Psoas muscle (tissue), 8 donors: ENCODE data around the gene TENM3. TPM values are rescaled to one million over a fixed set of nuclear protein-coding genes. Genes with fewer than 3 reads are reported as not detected.

Experiments used
- ATAC-seq, 4 donors: fragments of 200-7000 bp; cut with Tn5 transposase; one replicate each; pipeline ENCODE4 v1.9.1; 2020; ENCODE audit warnings: moderate library complexity in 3 of 4, mild to moderate bottlenecking in 2 of 4
- DNase-seq, 2 donors: peaks; one replicate each; pipeline ENCODE4 v3.0.0-alpha.2; 2020
- H3K27ac ChIP-seq: fragments of 200-600 bp; one replicate; pipeline ENCODE4 v1.8.0; 2022
- H3K27me3 ChIP-seq, 3 donors: fragments of 200-600 bp in 1 of 3; one replicate each; pipeline versions ENCODE4 v1.6.1 to v1.8.0; 2013 to 2022; ENCODE audit warnings: low read length in 2 of 3, mild to moderate bottlenecking in 2 of 3, moderate library complexity in 1 of 3; ENCODE audit not compliant: insufficient read depth in 3 of 3
- H3K36me3 ChIP-seq, 2 donors: fragments of 200-600 bp in 1 of 2; one replicate each; pipeline versions ENCODE4 v1.6.1 to v1.8.0; 2013 to 2022; ENCODE audit warnings: low read depth in 1 of 2, mild to moderate bottlenecking in 1 of 2, moderate library complexity in 1 of 2; ENCODE audit not compliant: insufficient read depth in 1 of 2
- H3K4me1 ChIP-seq: fragments of 200-600 bp; one replicate; pipeline ENCODE4 v1.8.0; 2022
- H3K4me3 ChIP-seq: fragments of 200-600 bp; one replicate; pipeline ENCODE4 v1.8.0; 2022; ENCODE audit warnings: mild to moderate bottlenecking
- H3K9me3 ChIP-seq: fragments of 200-600 bp; one replicate; pipeline ENCODE4 v1.8.0; 2022
- CTCF ChIP-seq: fragments of 200-600 bp; IDR thresholded peaks from one replicate; pipeline ENCODE4 v1.8.0; 2022; ENCODE audit warnings: antibody characterized with exemption
- WGBS, 3 donors: extraction: QIAGEN DNeasy Blood & Tissue Kit; methylation state at CpG; one replicate each; pipeline versions ENCODE4 v1.1.6 to v1.1.7; 2013; 5-methylcytosine and 5-hydroxymethylcytosine counted together
- intact Hi-C, 2 donors: fragments of 100-400 bp; cut with DNase I; formaldehyde crosslinking; loops; one replicate each; pipeline versions ENCODE4 v1.11.0 to v1.14.2; 2022
- polyA plus RNA-seq, 3 donors: library from polyadenylated mRNA; stranded (reverse); fragments of 200-250 nt; gene quantifications; one replicate each; pipeline ENCODE4 v1.2.3, GENCODE V29; 2013
- total RNA-seq, 4 donors: library from RNA; stranded (reverse); fragmentation: NEBNext Ultra II Directional in 2 of 4; extraction: Animal tissue kit (Norgen Biotek cat#: 25700) in 2 of 4; gene quantifications; one replicate each; pipeline versions ENCODE4 v1.2.1 to v1.2.4, GENCODE V29; 2021 to 2023
- donor health status: healthy with polysubstance abuse.
- donor health status: DM: no; HTN: no; CAD: no; lungs with moderate emphysema.
- donor health status: Bipolar disorder and iron deficiency.
- donor health status: healthy.
- donor health status: DM: yes; HTN: yes; CAD: no.
- donor health status: DM: no; HTN: no; CAD: no.
- donor health status: DM: no; HTN: no; CAD: no.
- donor health status: DM: yes; HTN: yes; CAD: no.

The TENM3 gene
- total and polyA plus RNA-seq, 7 donors: 0.48 to 11.6 (median 5.3) TPM

GRCh38 chr4:182261651-182262223, 18.5 kb downstream of the TENM3 start:
- H3K9me3 ChIP-seq: no peaks in the 10 kb centered on the region
- intact Hi-C loops: no loop called here
- no peak overlapping the region for H3K4me3 ChIP-seq
- H3K27me3 ChIP-seq: peaks cover 0 to 2% (median 0%) of the 10 kb centered on the region in 3 donors
- WGBS, 3 donors: 85 to 92% (median 90%) methylated on average over 8 of the region's 8 CpGs
- DNase-seq: no peak
- H3K36me3 ChIP-seq: no peaks in the 10 kb centered on the region
- no peak overlapping the region for H3K27ac ChIP-seq
- no peaks in the 10 kb centered on the region for H3K4me1 ChIP-seq
- TF ChIP-seq CTCF: no peak
- no peak for ATAC-seq

DNA sequence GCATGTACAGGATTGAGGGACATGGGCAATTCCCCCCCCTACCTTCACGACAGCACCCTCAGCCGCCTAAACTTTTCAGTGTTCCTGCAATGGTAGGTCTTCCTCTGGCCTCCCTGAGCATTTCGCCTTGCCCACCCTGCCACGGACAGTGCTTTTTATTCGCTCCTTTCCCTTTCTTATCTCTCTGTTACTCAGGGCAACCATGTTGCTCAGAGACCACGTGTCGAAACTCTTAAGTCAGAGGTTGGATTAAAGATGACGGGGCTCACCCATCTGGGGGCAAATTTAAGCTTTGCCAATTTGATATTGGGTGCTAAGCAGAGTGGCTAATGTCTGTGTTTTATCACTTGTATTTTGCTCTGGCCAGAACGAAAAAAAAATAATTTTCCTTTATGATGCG, 20.4 kb downstream of the TENM3 start:
- no peak for TF ChIP-seq CTCF
- ATAC-seq (no peak), DNase-seq (no peak)
- Histone ChIP-seq H3K4me3 (no peak overlapping the region), H3K4me1 (no peaks in the 10 kb centered on the region), H3K27ac (no peak overlapping the region), H3K9me3 (no peaks in the 10 kb centered on the region), H3K36me3 (no peaks in the 10 kb centered on the region), H3K27me3 (peaks cover 0 to 2% (median 0%) of the 10 kb centered on the region in 3 donors)
- intact Hi-C loops: no loop called here
- 90 to 92% (median 91%) methylated on average over 10 of the region's 10 CpGs for WGBS, 3 donors

GRCh38 chr4:182264139-182264752, 21.0 kb downstream of the TENM3 start:
- Histone ChIP-seq H3K36me3 (no peaks in the 10 kb centered on the region), H3K9me3 (no peaks in the 10 kb centered on the region), H3K27ac (no peak overlapping the region), H3K27me3 (peaks cover 0 to 2% (median 0%) of the 10 kb centered on the region in 3 donors), H3K4me1 (no peaks in the 10 kb centered on the region), H3K4me3 (no peak overlapping the region)
- ATAC-seq (no peak), DNase-seq (no peak)
- TF ChIP-seq CTCF: no peak
- intact Hi-C loops: no loop called here
- 78 to 81% (median 79%) methylated on average over 13 of the region's 13 CpGs for WGBS, 3 donors

- ATAC-seq (no peak), DNase-seq (no peak)
- Histone ChIP-seq H3K27ac (no peak overlapping the region), H3K4me3 (no peak overlapping the region), H3K9me3 (no peaks in the 10 kb centered on the region), H3K27me3 (peaks cover 0 to 2% (median 0%) of the 10 kb centered on the region in 3 donors), H3K36me3 (no peaks in the 10 kb centered on the region), H3K4me1 (no peaks in the 10 kb centered on the region)
- WGBS, 3 donors: 68 to 83% (median 71%) methylated on average over 3 of the region's 3 CpGs
- intact Hi-C loops: no loop called here
- TF ChIP-seq CTCF: peak; percentile 7
Observed at GRCh38 chr4:182265881-182266280, 22.7 kb downstream of the TENM3 start.

- ATAC-seq: no peak
- Histone ChIP-seq H3K36me3 (no peaks in the 10 kb centered on the region), H3K27me3 (peaks cover 0 to 2% (median 0%) of the 10 kb centered on the region in 3 donors), H3K4me1 (no peaks in the 10 kb centered on the region), H3K27ac (no peak overlapping the region), H3K4me3 (no peak overlapping the region), H3K9me3 (no peaks in the 10 kb centered on the region)
- no peak for TF ChIP-seq CTCF
- intact Hi-C loops: no loop called here
- DNase-seq: no peak
Observed at GRCh38 chr4:182267048-182267447, 23.8 kb downstream of the TENM3 start.
